Stomach (tissue), 9 donors: ENCODE data around the gene HINFP. TPM values are rescaled to one million over a fixed set of nuclear protein-coding genes. Genes with fewer than 3 reads are reported as not detected.

Source experiments
- DNase-seq, 2 donors: peaks; one replicate each; pipeline versions ENCODE4 v3.0.0 to v3.0.0-alpha.2; 2013 to 2019
- H3K27ac ChIP-seq, 5 donors: fragments of 200-600 bp in 4 of 5; sonication (generic) in 4 of 5; one replicate each; pipeline ENCODE4 v1.5.1; 2013 to 2019; ENCODE audit warnings: mild to moderate bottlenecking in 1 of 5, moderate library complexity in 1 of 5
- H3K27me3 ChIP-seq, 3 donors: fragments of 200-600 bp; sonication (generic); one replicate each; pipeline ENCODE4 v1.5.1; 2017 to 2019; ENCODE audit warnings: mixed run types in 1 of 3
- H3K36me3 ChIP-seq, 4 donors: fragments of 200-600 bp; sonication (generic); 1 replicate in 3 of 4; 2 replicates in 1 of 4; pipeline ENCODE4 v1.5.1; 2016 to 2019
- H3K4me1 ChIP-seq, 4 donors: fragments of 200-600 bp; sonication (generic); one replicate each; pipeline ENCODE4 v1.5.1; 2016 to 2019
- H3K4me3 ChIP-seq, 4 donors: fragments of 200-600 bp; sonication (generic) in 3 of 4; one replicate each; pipeline ENCODE4 v1.5.1; 2016 to 2019; ENCODE audit warnings: mild to moderate bottlenecking in 1 of 4
- H3K9me3 ChIP-seq, 4 donors: fragments of 200-600 bp; sonication (generic); one replicate each; pipeline ENCODE4 v1.5.1; 2016 to 2019
- EP300 ChIP-seq: sonication (generic); formaldehyde crosslinking; IDR thresholded peaks from one replicate; pipeline ENCODE4 v1.6.1; 2017; ENCODE audit warnings: antibody characterized with exemption
- POLR2A ChIP-seq, 4 donors: fragments of 450-650 bp; IDR thresholded peaks; one replicate each; pipeline ENCODE4 v1.6.1; 2016; ENCODE audit warnings: antibody characterized with exemption in 4 of 4, control low read depth in 2 of 4, mild to moderate bottlenecking in 1 of 4, moderate library complexity in 1 of 4
- POLR2AphosphoS5 ChIP-seq, 3 donors: sonication (generic); formaldehyde crosslinking; IDR thresholded peaks; one replicate each; pipeline ENCODE4 v1.6.1; 2016; ENCODE audit warnings: antibody characterized with exemption in 3 of 3
- WGBS, 5 donors: extraction: QIAGEN DNeasy Blood & Tissue Kit in 3 of 5; methylation state at CpG; one replicate each; pipeline versions ENCODE4 v1.1.5 to v1.1.7; 2013 to 2018; 5-methylcytosine and 5-hydroxymethylcytosine counted together
- intact Hi-C: fragments of 100-400 bp; cut with DNase I; formaldehyde crosslinking; loops from one replicate; pipeline ENCODE4 v1.15.1; 2023; ENCODE audit warnings: low total_unique reads
- polyA plus RNA-seq, 3 donors: library from polyadenylated mRNA; stranded (reverse); fragments of 200-250 nt; gene quantifications; one replicate each; pipeline ENCODE4 v1.2.3, GENCODE V29; 2013
- total RNA-seq, 5 donors: library from RNA; depleted of rRNA; stranded (reverse); fragments of >200 nt; gene quantifications; one replicate each; pipeline versions ENCODE4 v1.1.0 to v1.2.3, GENCODE V29; 2014 to 2016
- TF ChIP-seq, protein P1 (sequence below), 7 experiments: fragments of 450-650 bp in 4 of 7; fragments of 200-600 bp in 3 of 7; sonication (generic) in 3 of 7; IDR thresholded peaks; one replicate each; pipeline ENCODE4 v1.5.1; 2016 to 2019; ENCODE audit warnings: antibody characterized with exemption in 7 of 7, control low read depth in 2 of 7, mild to moderate bottlenecking in 1 of 7
- donor health status: healthy with polysubstance abuse.
- donor health status: Bipolar disorder and iron deficiency.
- donor health status: healthy.

The HINFP gene
- total and polyA plus RNA-seq, 8 donors: 9.2 to 80.8 (median 27.5) TPM

DNA sequence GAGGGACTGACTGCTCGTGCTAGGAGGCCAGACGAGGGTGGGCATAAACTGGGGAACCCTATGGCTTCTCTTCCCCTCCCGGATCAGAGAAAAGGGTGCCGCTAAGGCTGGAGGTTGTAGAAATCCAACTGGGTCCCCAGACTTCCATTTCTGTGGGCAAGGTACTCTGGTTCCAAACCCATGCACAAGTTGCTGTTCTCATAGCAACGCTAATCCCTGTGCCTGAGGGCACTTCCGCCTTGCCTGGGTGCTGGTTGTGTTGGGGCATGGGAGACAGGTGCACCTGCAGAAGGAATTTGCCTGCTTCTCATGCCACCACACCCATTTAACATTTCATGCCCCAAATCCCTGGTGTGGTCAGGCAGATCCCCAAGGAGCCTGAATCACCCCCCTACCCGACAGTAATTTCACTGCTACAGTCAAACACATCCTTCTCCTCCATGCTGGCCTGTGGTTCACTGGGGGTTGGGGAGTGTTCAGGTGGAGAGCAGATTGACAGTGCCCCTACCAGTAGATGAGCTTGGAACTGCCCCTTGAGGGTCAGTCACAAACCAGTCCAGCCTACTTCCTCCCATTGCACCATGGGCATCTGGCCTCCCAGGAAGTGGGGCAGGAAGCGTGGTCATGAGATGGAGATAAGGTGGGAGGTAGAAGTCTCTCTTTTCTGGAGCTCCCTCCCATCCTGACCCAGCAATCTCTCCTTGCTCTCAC lies 13.1 kb upstream of the HINFP start:
- Histone ChIP-seq H3K36me3 (peaks cover 23 to 31% (median 29%) of the 10 kb centered on the region in 4 donors), H3K27me3 (no peaks in the 10 kb centered on the region), H3K4me3 (peak overlapping the region; percentile 73 to 98 (median 94)), H3K27ac (peak overlapping the region; percentile 73 to 88 (median 83)), H3K9me3 (no peaks in the 10 kb centered on the region), H3K4me1 (peaks cover 18 to 48% (median 40%) of the 10 kb centered on the region in 4 donors)
- peak; percentile 53 to 74 for DNase-seq
- TF ChIP-seq EP300 (no peak), POLR2A (IDR thresholded peaks at IDR 0.05) (no peak), POLR2AphosphoS5 (IDR thresholded peaks at IDR 0.05) (no peak)
- TF ChIP-seq, protein P1, sequence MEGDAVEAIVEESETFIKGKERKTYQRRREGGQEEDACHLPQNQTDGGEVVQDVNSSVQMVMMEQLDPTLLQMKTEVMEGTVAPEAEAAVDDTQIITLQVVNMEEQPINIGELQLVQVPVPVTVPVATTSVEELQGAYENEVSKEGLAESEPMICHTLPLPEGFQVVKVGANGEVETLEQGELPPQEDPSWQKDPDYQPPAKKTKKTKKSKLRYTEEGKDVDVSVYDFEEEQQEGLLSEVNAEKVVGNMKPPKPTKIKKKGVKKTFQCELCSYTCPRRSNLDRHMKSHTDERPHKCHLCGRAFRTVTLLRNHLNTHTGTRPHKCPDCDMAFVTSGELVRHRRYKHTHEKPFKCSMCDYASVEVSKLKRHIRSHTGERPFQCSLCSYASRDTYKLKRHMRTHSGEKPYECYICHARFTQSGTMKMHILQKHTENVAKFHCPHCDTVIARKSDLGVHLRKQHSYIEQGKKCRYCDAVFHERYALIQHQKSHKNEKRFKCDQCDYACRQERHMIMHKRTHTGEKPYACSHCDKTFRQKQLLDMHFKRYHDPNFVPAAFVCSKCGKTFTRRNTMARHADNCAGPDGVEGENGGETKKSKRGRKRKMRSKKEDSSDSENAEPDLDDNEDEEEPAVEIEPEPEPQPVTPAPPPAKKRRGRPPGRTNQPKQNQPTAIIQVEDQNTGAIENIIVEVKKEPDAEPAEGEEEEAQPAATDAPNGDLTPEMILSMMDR (IDR thresholded peaks at IDR 0.05): no peak
- intact Hi-C loops: no loop called here
- 15 to 21% (median 17%) methylated on average over 8 of the region's 8 CpGs for WGBS, 5 donors

DNA sequence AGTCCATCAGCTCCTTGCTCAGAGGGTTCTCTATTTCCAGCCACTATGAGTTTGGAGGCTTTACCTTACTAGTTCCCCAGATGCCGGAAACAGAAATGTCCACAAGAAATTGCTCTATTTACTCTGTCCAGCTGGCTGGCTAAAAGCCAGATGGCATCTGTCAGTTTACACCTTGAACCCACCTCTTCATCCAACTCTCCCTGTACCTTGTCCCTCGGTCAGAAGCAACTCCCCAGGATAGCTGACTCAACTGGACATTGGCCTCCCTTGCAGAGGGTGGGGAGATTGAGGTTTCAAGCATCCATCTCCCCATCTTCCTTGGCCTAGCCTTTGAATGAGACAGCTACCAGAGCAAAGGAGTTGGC lies 12.5 kb upstream of the HINFP start:
- WGBS, 5 donors: 51 to 69% (median 63%) methylated on average over 2 of the region's 2 CpGs
- peak overlapping the region in 2 of 5 donors; percentile 80 to 83 for H3K27ac ChIP-seq
- intact Hi-C loops: no loop called here
- no peak for TF ChIP-seq POLR2A (IDR thresholded peaks at IDR 0.05)
- TF ChIP-seq EP300: no peak
- TF ChIP-seq POLR2AphosphoS5 (IDR thresholded peaks at IDR 0.05): no peak
- TF ChIP-seq, protein P1 (IDR thresholded peaks at IDR 0.05): no peak
- no peaks in the 10 kb centered on the region for H3K9me3 ChIP-seq
- no peaks in the 10 kb centered on the region for H3K27me3 ChIP-seq
- peak overlapping the region in 3 of 4 donors; percentile 73 to 97 (median 90) for H3K4me3 ChIP-seq
- peaks cover 28 to 36% (median 35%) of the 10 kb centered on the region in 4 donors for H3K36me3 ChIP-seq
- DNase-seq: peak in 1 of 2 donors; percentile 34
- H3K4me1 ChIP-seq: peaks cover 18 to 42% (median 35%) of the 10 kb centered on the region in 4 donors

DNA sequence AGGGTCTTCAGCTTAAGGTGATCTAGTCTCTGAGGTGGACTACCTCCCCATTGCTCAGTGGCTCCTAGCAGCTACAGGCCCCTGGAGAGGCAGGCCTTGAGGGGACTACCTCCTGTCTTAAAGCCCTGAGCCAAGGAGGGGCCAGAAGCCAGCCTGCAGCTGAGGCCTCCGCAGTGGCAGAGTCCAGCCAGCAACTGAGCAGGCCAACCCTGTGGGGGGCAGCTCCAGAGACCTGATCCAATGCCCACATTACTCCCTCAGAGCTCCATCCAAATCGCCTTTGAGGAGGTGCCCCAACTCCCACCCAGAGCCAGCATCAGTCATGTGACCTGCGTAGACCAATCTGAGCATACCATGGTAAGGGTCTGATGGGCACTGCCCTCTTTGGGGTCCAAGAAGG lies 11.5 kb upstream of the HINFP start:
- intact Hi-C loops: no loop called here
- Histone ChIP-seq H3K36me3 (peaks cover 35 to 46% (median 45%) of the 10 kb centered on the region in 4 donors), H3K27me3 (no peaks in the 10 kb centered on the region), H3K4me1 (peaks cover 18 to 40% (median 35%) of the 10 kb centered on the region in 4 donors), H3K9me3 (no peaks in the 10 kb centered on the region), H3K27ac (no peak overlapping the region), H3K4me3 (no peak overlapping the region)
- TF ChIP-seq, protein P1 (IDR thresholded peaks at IDR 0.05): no peak
- TF ChIP-seq EP300: no peak
- no peak for TF ChIP-seq POLR2AphosphoS5 (IDR thresholded peaks at IDR 0.05)
- TF ChIP-seq POLR2A (IDR thresholded peaks at IDR 0.05): no peak
- 89 to 93% (median 92%) methylated on average over 2 to 3 of the region's 3 CpGs; no CpG with 5 or more reads in 1 of the 5 donors for WGBS, 5 donors
- DNase-seq: no peak

DNA sequence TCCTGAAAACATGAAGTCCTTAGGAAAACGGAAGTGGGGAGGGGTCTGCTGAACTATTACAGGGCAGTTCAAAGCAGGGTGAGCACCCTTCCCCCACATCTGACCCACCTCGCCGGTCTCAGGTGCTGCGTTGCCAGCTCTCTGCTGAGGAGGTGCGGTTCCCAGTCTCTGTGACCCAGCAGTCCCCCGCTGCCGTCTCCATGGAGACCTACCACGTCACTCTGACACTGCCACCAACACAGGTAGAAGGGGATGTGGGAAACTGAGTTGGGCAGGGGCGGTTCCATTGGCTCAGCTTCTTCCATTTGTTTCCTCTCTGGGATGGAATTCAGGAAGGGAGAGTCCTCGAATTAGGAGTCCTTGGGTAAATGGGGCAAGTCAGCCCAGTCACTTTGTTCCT lies 10.9 kb upstream of the HINFP start:
- Histone ChIP-seq H3K9me3 (no peaks in the 10 kb centered on the region), H3K36me3 (peaks cover 35 to 52% (median 49%) of the 10 kb centered on the region in 4 donors), H3K27me3 (no peaks in the 10 kb centered on the region), H3K4me1 (peaks cover 18 to 40% (median 35%) of the 10 kb centered on the region in 4 donors), H3K27ac (no peak overlapping the region), H3K4me3 (no peak overlapping the region)
- TF ChIP-seq POLR2AphosphoS5 (IDR thresholded peaks at IDR 0.05) (no peak), EP300 (no peak), POLR2A (IDR thresholded peaks at IDR 0.05) (no peak)
- TF ChIP-seq, protein P1 (IDR thresholded peaks at IDR 0.05): no peak
- intact Hi-C loops: no loop called here
- 83 to 91% (median 89%) methylated on average over 10 of the region's 10 CpGs for WGBS, 5 donors
- no peak for DNase-seq
